Activated naive CD8-positive, alpha-beta T cell treated with anti-CD3 and anti-CD28 coated beads, Interleukin-2, amount 50 U/mL, for 16 hours (primary cell): ENCODE data around the gene EOGT.

Experiments
- DNase-seq: peaks from one replicate; pipeline ENCODE4 v3.0.0-alpha.2; 2020; ENCODE audit warnings: low read depth, low spot score

The EOGT gene

DNA sequence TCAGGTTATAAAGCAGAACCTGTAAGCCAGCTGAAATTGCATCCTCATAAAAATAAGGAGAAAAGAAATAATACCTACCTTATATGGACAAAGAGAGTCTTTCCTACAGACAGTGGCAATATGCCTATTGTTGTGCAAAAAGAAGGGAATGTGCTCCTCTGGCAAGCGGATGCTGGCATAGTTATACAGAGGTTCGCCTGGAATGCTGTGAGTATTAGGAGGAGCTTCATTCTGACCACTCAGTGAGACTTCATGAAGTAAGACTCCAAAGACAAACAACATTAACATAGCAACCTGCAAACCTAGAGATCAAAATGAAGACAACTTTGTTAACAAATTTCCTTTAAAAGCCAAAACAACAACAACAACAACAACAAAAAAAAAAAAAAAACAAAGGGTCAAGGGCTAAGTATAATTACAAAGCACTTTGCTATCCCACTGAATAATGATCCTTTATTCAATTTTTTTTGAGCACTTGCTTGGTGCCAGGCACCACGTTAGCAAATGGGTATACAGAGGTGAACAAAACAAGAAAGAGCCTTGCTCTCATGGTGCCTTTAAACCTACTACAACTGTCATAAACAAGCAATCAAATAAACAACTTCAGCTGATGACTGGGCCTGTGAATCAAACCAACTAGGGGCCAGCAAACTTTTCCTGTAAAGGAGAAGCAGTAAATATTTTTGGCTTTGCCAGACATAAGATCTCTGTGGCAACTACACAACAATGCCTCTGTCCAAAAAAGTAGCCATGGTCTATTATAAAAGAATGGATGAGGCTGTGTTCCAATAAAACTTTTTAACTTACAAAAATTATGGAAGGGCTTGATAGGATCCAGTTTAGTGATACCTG lies 3.7 kb downstream of the EOGT start:
- DNase-seq = no peak

DNA sequence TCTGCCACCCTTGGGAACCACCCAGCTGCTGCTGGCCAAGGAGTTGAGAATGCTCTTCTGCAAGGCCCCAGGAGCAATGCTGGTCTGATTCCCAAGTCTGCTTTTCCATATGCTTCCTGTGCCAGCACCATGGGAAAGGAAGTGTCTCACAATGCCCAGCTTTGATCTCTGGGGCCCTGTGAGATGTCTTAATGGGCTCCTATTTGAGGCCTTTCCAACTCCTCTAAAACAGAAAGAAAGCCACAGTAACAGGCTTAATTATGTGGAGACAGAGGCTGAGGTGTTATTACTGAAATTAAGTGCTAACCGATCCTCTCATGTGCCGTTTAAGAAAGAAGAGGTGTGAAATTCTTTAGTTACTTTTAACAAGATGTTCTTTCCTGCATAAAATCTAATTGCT lies 4.5 kb downstream of the EOGT start:
- no peak for DNase-seq

DNA sequence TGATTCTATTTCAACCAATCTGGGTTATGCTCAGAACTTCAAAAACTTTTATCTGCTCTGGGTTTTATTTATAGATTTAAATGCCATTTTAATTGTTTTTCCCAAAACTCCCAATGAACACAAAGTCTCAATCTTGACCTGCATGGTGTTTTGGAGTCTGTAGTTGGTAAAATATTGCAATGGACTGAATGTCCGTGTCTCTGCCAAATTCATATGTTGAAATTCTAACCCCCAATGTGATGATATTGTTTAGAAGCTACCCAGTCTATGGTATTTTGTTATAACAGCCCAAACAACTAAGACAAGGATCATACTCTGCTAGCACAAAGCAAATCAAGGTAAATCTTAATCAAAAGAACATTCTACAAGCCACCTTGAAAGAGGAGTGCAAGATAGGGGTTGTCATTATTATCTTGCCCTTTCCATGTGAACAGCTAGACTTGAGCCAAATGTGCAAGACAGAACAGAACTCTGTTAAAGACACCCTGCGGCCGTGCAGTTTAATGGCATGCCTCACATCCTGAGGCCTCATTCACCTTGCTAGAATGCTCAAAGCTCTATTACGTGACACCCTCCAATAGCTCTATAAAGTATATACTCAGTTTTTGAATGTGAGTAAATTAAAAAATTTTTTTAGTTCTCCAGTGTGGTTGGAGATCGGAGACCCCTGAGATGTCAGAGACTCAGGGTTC lies 7.5 kb downstream of the EOGT start:
- no peak for DNase-seq

DNA sequence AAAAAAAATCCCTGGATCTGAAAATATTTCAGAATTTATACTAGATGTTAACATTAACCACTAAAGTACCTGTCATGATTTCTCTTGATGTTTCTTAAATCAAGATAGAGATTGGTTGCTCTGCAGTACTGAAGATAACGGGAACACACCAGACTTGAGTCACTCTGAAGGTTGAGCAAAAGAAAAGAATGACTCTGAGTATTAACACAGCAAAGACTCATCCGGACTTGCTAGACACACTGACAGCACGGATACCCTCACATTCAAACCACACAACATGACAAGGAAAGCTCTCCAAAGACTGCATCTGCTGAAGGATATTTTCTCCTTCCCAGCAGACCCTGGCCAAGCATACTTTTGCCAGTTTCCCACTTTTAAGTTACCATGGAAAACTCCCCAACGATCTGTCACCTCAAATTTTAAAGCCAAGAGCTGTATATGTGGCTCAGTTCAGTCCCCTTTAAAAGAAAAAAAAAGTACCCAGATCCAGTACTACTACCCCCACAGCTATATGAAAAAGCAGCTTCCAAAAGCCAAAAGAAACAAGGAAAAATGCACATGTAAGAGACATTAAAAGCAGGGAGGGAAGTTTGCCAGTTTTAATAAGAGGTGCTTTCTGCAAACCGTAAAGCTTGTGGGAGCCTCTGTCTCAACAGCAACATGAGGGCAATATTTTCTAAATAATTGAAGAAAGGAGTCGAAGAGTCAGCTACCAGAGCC lies 8.3 kb downstream of the EOGT start:
- DNase-seq = no peak

DNA sequence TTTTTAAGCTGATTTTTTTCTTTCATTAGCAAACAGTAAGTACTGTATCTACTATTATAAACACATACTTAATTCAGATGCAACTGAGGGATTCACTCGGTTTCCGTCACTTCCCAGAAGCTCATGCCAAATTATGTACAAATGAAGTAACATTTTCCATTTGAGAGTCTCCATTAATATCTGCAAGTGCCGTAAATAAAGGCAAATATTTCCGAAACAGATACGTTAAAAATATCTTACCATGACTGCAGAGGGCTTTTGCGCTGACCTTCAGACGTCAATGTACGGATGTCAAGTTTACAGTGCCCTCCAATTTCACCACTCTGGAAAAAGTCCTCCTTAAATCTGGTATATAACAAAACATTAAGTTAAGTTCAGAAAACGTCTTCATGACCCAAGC lies 9.3 kb downstream of the EOGT start:
- no peak for DNase-seq

DNA sequence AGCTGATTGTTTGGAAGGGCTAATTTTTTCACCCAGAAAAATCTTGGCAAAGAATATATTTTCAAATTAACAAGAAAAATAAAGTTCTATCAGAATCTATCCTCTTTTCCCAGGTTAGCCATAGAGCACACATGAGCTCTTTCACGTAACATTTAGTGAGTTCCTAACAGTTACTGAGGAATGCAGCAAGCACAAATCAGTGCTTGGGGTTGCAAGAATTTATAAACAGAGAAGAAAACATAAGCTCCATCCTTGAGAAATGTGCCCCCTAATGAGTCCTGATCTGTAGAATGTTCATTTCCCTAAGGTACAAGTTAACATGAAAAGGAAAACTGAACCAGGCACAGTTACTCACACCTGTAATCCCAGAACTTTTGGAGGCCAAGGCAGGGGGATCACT lies 13.9 kb downstream of the EOGT start:
- DNase-seq = no peak

DNA sequence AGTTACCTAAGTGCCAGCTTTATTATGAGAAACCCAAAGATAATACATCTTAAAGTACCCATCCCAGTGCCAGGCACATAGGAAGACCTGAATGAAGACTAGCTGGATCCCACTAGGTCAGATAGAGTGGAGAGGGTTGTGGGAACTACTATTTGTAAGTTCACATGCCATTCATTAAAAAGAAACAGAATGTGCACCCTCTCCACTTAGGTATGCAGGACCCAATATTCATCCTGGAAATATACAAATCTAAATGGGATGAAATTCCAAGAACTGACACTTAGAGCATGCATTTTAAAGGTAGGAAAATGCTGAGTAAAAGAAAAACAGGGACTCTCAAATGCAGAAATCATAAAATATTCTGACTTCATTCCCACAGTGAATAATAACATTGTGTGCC lies 14.3 kb downstream of the EOGT start:
- no peak for DNase-seq

DNA sequence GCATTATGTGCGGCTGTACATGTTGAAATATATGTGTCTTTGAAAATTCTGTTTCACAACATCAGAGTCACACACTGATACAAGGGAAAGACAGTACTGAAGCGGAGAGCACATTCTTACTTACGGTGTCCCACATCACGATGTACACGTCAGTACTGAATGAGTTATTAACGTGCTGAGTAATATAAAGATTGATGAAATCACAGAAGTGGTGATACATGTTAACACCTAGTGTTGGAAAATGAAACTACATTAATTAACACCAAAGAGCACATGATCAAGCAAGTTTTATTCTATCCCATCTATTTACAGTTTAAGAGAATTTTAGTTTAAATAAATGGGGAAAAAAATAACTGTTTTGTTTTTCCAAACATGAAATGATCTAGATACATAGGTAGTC lies 15.6 kb downstream of the EOGT start:
- no peak for DNase-seq

DNA sequence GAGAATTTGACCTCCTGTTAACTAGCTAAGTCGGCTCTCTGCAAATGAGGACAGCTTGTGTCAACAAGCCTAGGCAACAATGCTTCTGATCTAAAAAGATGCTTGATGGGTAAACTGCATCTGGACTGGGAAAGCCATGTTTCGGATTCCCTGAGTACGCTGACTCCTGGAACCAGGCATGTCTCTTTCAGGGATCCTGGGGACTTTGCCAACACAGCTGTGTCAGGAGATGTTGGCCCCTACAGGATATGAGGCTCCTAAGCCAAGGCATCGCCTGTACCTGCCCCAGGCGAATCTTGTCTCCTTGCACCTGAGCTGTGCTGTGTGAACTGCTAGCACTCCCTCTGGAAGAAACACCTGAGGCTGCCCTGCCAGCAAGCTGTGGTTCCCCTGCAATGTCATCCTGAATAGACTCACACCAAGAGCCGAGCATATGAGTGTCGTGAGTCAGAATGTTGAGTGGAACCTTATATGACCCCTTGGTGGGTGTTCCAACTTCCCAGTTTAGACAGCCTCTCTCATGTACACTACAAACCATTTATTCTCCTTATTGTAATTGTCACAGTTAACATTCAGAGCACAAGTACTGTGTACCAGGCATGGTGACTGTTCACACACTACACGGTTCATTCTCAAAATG lies 17.0 kb downstream of the EOGT start:
- DNase-seq = no peak

DNA sequence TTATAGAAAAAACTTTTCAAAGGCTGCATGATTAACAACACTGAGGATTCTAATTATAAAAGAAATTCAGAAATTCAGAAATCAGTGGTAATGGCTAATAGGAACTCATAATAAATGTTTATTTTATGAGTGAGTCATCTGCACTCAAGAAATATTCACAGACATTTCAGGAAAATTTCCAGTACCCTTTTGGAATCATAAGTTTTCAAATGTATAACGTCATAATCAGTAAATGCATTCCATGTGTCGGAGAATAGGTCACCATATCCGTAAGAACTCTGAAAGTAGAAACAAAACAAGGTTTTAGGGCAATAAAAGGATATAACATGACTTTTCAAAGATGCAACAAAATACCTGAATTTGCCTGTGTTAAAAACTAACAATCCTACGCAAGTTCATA lies 24.7 kb downstream of the EOGT start:
- DNase-seq = no peak

DNA sequence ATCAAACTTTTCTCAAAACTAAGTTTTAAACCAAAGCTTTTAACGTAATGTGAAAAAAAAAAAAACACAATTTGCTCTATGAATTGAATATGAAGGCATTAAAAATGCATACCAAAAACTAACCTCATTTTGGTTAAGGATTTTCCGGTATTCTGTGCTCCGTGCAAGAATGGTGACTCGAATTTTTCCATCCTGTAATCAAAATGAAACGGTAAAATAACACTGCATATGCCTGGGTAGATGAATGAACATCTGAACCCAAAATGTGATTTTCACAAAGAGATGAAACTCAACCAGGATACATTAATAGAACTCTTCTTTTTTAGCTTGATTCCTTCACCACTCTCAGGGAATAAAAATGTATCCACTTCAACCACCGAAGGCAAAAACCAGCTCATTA lies 26.2 kb downstream of the EOGT start:
- no peak for DNase-seq

DNA sequence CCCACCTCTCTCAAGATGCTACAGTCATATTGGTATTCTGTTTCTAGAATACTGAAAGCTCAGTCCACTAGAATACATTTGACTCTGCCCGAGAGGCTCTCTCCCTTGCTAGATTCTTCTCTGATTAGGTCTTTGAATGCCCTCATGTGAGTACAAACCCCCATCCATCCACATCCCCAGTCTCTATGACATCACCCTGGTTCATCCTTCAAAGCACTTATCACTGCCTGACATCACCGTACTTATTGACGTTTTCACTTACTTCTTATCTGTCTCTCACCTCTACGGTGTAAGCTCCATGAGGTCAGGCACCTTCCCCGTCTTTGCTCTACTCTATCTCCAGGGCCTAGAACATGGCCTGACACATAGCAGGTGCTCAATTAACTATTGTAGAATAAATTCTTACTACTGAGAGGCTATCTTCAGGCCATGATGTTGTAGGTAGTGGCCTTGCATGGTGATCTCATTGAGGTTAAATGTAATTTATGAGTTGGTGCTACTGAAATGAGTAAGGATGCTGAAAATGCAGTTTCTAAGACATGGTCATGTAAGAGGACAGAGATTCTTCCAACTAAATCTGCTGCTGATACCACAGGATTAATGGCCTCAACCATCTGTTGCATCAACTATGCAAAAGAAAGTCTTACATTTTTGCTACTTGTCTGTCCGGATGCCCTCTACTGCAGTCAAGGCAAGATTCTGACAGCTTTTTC lies 26.8 kb downstream of the EOGT start:
- DNase-seq = no peak

DNA sequence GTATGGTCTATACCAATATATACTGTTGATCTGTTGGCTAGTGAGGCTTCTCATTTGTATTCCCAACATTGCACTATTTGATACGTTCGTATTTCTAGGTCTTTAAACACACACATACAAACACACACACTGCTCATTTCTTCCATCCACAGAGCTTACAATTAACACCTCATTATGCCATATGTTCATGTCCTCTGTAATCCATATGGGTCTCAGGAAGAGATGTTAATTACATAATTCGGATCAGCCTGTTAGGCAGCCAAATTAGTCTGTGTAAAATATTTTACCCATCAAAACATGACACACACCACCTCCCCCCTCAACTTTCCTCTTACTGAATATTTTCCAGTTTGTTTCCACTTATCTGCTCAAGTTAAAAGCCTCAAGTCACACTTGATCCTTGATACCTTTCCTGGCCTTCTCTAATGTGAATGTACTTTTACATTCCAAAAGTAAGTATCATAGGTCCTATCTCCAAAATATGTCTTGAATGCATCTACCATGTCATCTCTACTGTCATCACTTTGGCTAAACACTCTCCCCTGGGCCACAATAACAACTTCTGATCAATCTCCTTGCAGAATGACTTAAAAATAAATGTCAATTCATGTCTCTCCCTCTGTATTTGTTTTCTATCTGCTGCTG lies 28.2 kb downstream of the EOGT start:
- no peak for DNase-seq

DNA sequence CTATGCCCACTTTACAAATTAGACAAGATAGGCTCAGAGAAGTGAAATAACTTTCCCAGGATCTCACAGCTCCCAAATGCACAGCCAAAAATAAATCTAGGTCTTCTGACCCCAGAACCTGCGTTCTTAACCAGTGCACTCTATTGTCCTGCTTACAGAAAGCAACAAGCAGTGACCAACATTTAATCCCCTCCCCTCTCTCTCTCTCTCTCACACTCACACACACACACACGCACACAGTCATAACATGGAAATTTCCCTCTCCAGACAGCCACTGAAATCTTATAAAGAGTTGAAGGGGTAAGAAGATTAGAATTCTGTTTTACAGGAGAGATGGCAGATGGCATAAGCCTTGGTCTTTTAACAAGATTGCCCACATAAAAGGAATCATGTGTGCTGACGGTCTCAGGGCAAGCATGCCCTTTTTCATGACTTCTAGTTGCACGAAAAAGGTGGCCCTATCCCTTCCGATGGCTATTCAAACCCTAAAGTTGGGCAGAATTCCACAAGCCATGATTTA lies 29.4 kb downstream of the EOGT start:
- DNase-seq = no peak

DNA sequence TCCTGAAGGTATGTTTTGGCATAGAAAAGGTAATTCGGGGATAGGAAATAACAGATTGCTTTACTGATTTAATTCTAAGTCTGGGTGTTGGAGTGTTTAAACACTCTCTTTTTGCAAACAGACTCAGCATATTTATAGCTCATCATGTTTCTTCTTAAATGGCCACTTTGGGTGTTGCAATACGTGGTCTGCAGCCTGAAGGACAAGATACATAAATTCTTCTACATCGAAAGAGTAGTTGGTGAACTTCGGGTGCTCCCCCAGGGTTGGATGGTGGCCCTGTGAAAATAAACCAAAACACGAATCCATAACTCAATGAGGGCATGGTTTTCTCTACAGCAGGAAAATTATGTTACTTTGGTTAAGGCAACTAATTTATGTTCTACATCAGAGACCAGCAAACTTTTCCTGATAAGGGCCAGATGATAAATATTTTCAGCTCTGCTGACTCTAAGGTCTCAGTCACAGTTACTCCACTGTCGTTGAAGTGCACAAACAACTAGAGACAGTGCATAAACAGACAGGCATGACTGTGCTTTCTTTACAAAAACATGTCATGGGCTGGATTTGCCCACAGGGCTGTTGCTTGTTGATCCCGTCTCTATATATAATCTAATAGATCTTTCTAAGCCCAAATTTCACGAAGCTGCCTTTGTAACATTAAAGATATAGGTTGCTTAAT lies 35.9 kb downstream of the EOGT start:
- no peak for DNase-seq

DNA sequence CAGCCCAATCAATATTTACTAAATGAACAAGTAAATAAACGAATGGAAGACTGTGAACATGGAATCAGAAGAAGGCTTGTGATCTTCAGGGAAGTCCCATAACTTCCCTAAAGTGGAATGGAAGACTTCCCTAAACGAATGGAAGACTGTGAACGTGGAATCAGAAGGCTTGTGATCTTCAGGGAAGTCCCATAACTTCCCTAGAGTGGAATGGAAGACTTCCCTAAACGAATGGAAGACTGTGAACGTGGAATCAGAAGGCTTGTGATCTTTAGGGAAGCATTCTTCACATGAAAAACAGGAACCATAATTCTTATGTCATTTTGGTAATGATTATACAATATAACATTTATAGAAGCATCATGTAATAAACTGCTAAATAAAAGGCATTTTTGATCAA lies 38.8 kb downstream of the EOGT start:
- DNase-seq = no peak

DNA sequence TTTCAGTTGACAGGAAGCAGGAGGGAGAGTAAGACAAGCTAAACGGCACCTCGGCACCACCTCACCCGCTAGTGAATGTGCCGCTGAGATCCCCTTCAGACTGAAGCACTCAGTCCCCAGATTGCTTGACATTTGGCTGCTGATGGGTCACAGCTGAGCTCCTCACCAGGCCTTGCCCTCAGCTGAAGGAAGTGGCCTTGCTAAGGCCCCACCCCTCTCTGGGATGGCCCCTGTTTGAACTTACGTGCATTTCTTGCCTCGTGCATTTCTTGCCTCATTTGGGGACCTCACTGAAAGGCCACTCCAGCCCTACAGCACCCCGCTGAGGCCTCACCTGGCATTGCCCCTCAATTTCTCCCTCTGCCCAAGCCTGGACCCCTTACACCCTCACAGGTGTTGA lies 39.8 kb downstream of the EOGT start:
- DNase-seq = no peak

DNA sequence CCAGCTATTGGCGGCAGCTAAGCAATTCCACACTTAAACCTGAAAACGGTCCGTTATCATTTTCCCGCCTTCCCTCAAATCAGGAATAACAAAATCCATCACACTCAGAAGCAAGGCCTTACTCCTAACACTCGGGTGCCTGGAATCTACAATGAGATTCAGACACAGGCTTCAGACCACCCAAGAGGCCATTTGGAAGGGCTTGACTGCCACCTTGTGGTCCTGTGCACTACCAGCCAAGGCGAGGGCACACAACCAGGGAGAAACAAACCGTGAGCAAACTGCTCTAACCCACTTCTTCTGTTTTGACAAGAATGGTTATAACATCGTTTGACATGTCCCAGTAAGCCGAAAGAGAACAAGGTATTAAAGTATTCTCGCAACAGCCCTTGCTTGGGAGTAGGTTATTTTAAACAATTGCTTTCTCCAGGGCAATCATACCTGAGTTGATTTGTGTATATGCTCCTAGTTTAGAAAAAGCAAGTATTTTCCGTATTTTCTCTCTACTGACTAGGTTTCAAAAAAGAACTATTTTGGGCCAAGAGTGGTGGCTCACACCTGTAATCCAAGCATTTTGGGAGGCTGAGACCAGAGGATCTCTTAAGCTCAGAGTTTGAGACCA lies 41.0 kb downstream of the EOGT start:
- DNase-seq = no peak

DNA sequence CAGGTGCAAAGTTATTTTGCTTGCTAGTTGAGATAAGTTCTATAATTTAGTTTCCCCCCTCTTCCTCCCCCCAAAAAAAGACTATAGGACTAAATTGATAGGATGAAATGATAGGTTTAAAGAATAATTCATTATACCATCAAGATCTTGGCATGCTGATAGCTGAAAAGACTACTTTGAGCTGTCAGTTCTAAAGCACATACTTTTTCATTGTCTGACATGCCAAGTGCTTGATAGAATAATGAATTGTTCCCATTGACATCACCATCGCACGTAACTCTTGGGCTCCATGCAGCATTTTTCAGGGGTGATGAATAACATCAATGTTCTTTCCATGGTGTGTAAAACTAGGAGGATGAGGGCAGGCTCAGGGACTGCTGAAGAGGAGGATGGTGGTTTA lies 48.8 kb downstream of the EOGT start:
- no peak for DNase-seq

DNA sequence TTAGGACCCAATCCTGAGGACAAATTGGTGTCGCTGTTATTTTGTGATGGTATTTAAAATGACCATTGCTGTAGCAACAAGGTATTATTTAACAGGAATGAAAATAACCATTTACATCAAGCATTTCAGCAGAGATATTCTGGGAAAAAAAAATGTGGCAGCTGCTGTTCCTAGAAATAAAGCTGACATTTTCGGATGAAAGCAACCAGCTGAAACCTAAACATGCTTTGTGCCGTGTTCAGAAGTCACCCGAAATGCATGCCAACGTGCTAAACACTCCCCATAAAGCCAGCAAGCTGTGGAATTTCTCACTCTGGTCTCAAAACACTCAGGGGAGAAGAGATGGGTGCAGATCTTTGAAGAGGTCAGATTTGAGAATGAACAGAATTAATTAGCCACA lies 49.6 kb downstream of the EOGT start:
- DNase-seq = no peak
